GM10847 (cell line): Measurements from ENCODE around the gene NCOA7.

Experiments
- POLR2A ChIP-seq: IDR thresholded peaks from 2 replicates; pipeline ENCODE4 v1.6.1; 2011; ENCODE audit not compliant: insufficient read length; ENCODE audit errors: extremely low read depth

NCOA7 gene

GRCh38 chr6:125886021-125886420 is 95.3 kb downstream of the NCOA7 start:
- no peak for TF ChIP-seq POLR2A

GRCh38 chr6:125886914-125887313 is 96.2 kb downstream of the NCOA7 start:
- TF ChIP-seq POLR2A, result no peak

- TF ChIP-seq POLR2A, result no peak
These were observed 96.6 kb downstream of the NCOA7 start for GRCh38 chr6:125887372-125887771.

GRCh38 chr6:125888989-125889656 is 98.4 kb downstream of the NCOA7 start:
- TF ChIP-seq POLR2A, result no peak

GRCh38 chr6:125899726-125900182 is 109.0 kb downstream of the NCOA7 start:
- no peak for TF ChIP-seq POLR2A

- no peak for TF ChIP-seq POLR2A
These were observed 114.1 kb downstream of the NCOA7 start for GRCh38 chr6:125904871-125905270.

GRCh38 chr6:125906158-125906998 is 115.6 kb downstream of the NCOA7 start:
- TF ChIP-seq POLR2A, result no peak

- TF ChIP-seq POLR2A, result no peak
These were observed 119.8 kb downstream of the NCOA7 start for GRCh38 chr6:125910527-125910926.

GRCh38 chr6:125913145-125913544 is 122.4 kb downstream of the NCOA7 start:
- no peak for TF ChIP-seq POLR2A

- TF ChIP-seq POLR2A, result no peak
These were observed 123.1 kb downstream of the NCOA7 start for GRCh38 chr6:125913864-125914351.

GRCh38 chr6:125918230-125918629 is 127.5 kb downstream of the NCOA7 start:
- no peak for TF ChIP-seq POLR2A

- TF ChIP-seq POLR2A, result no peak
These were observed 128.2 kb downstream of the NCOA7 start for GRCh38 chr6:125918681-125919566.

GRCh38 chr6:125919618-125920017 is 128.9 kb downstream of the NCOA7 start:
- TF ChIP-seq POLR2A, result no peak

- no peak for TF ChIP-seq POLR2A
These were observed 131.6 kb downstream of the NCOA7 start for GRCh38 chr6:125922322-125922860.

- TF ChIP-seq POLR2A, result no peak
These were observed 132.7 kb downstream of the NCOA7 start for GRCh38 chr6:125923366-125923877.
